Measurements from ENCODE around the gene BUB1B. TPM values are rescaled to one million over a fixed set of nuclear protein-coding genes. Genes with fewer than 3 reads are reported as not detected.

Gene BUB1B
- total RNA-seq, 2 donors from 2014 or later, result 10.2 to 48.3 TPM

- intact Hi-C loops (cut with DNase I), result no loop called here
- no peak for TF ChIP-seq CTCF (IDR thresholded peaks at IDR 0.05)
- no peaks in the 10 kb centered on the region for H3K36me3 ChIP-seq
- no peak overlapping the region for H3K9ac ChIP-seq (ENCODE audit: low read depth in 2 of 2, low read length in 2 of 2)
- no peak overlapping the region for H3K27ac ChIP-seq
- peaks cover 1% of the 10 kb centered on the region for H3K4me1 ChIP-seq
- H3K27me3 ChIP-seq, result no peaks in the 10 kb centered on the region
- DNase-seq, result peak; percentile 78
- no peaks in the 10 kb centered on the region for H3K9me3 ChIP-seq
- H3K4me3 ChIP-seq, result no peak overlapping the region
Measured at GRCh38 chr15:40155270-40155910, 5.5 kb upstream of the BUB1B start.

- intact Hi-C loops (cut with DNase I), result no loop called here
- H3K27me3 ChIP-seq, result no peaks in the 10 kb centered on the region
- no peak overlapping the region for H3K27ac ChIP-seq
- no peak for DNase-seq
- no peak overlapping the region for H3K4me3 ChIP-seq
- no peaks in the 10 kb centered on the region for H3K9me3 ChIP-seq
- no peak for TF ChIP-seq CTCF (IDR thresholded peaks at IDR 0.05)
- no peaks in the 10 kb centered on the region for H3K36me3 ChIP-seq
- H3K4me1 ChIP-seq, result peaks cover 4% of the 10 kb centered on the region
- no peak overlapping the region for H3K9ac ChIP-seq (ENCODE audit: low read depth in 2 of 2, low read length in 2 of 2)
Measured at GRCh38 chr15:40157778-40158447, 3.0 kb upstream of the BUB1B start.

- Histone ChIP-seq H3K4me1 (peaks cover 4% of the 10 kb centered on the region), H3K4me3 (no peak overlapping the region), H3K27ac (no peak overlapping the region), H3K27me3 (no peaks in the 10 kb centered on the region), H3K36me3 (no peaks in the 10 kb centered on the region), H3K9me3 (no peaks in the 10 kb centered on the region), H3K9ac (ENCODE audit: low read depth in 2 of 2, low read length in 2 of 2) (no peak overlapping the region)
- intact Hi-C loops (cut with DNase I), result no loop called here
- TF ChIP-seq CTCF (IDR thresholded peaks at IDR 0.05), result no peak
- no peak for DNase-seq
Measured at GRCh38 chr15:40160021-40160420, 848 bp upstream of the BUB1B start.

- Histone ChIP-seq H3K4me1 (peaks cover 4% of the 10 kb centered on the region), H3K36me3 (no peaks in the 10 kb centered on the region), H3K9ac (ENCODE audit: low read depth in 2 of 2, low read length in 2 of 2) (no peak overlapping the region), H3K4me3 (peak overlapping the region; percentile 55), H3K9me3 (no peaks in the 10 kb centered on the region), H3K27me3 (no peaks in the 10 kb centered on the region), H3K27ac (no peak overlapping the region)
- intact Hi-C loops (cut with DNase I), result no loop called here
- DNase-seq, result no peak
- no peak for TF ChIP-seq CTCF (IDR thresholded peaks at IDR 0.05)
Measured at GRCh38 chr15:40161693-40162391, 973 bp downstream of the BUB1B start.

- Histone ChIP-seq H3K27me3 (no peaks in the 10 kb centered on the region), H3K9me3 (no peaks in the 10 kb centered on the region), H3K4me3 (no peak overlapping the region), H3K36me3 (no peaks in the 10 kb centered on the region), H3K9ac (ENCODE audit: low read depth in 2 of 2, low read length in 2 of 2) (no peak overlapping the region), H3K4me1 (peaks cover 4% of the 10 kb centered on the region), H3K27ac (no peak overlapping the region)
- no peak for TF ChIP-seq CTCF (IDR thresholded peaks at IDR 0.05)
- intact Hi-C loops (cut with DNase I), result no loop called here
- no peak for DNase-seq
Measured at GRCh38 chr15:40162552-40162951, 1.7 kb downstream of the BUB1B start.

Data from colonic mucosa (tissue), 4 donors.